GM12878 (cell line): ENCODE measurements around the gene RAD51B. TPM values are rescaled to one million over a fixed set of nuclear protein-coding genes. Genes with fewer than 3 reads are reported as not detected.

Experiments
- CBX5 ChIP-seq: sonication (generic); IDR thresholded peaks from 2 replicates; pipeline ENCODE4 v1.6.1; 2016; ENCODE audit warnings: low read depth, moderate library complexity, mild to moderate bottlenecking, inconsistent platforms
- CEBPB ChIP-seq, 2 experiments: fragments of 150-350 bp in 1 of 2; IDR thresholded peaks; 2 replicates each; pipeline ENCODE4 v1.6.1; 2012 to 2014; ENCODE audit warnings: low read depth in 2 of 2, low read length in 2 of 2, borderline replicate concordance in 1 of 2, inconsistent platforms in 1 of 2
- CHD4 ChIP-seq: fragments of 200-600 bp; sonication (generic); IDR thresholded peaks from 2 replicates; pipeline ENCODE4 v1.6.1; 2016; ENCODE audit warnings: mild to moderate bottlenecking
- EZH2 ChIP-seq: IDR thresholded peaks from 2 replicates; pipeline ENCODE4 v1.6.1; 2012; ENCODE audit warnings: low read depth, mild to moderate bottlenecking, control low read depth, inconsistent platforms, low read length, borderline replicate concordance; ENCODE audit not compliant: control insufficient read depth
- IKZF1 ChIP-seq: fragments of 450-650 bp; conservative IDR thresholded peaks from 2 replicates; pipeline ENCODE4 v1.6.1; 2017; ENCODE audit warnings: antibody characterized with exemption, mild to moderate bottlenecking
- JUND ChIP-seq: IDR thresholded peaks from 2 replicates; pipeline ENCODE4 v1.6.1; 2012; ENCODE audit warnings: low read depth, mild to moderate bottlenecking, low read length, improper control_type of control experiment, moderate library complexity
- KDM1A ChIP-seq: fragments of 200-600 bp; sonication (generic); IDR thresholded peaks from 2 replicates; pipeline ENCODE4 v1.6.1; 2016; ENCODE audit warnings: borderline replicate concordance
- NBN ChIP-seq: fragments of 450-650 bp; IDR thresholded peaks from 2 replicates; pipeline ENCODE4 v1.6.1; 2016
- POLR2A ChIP-seq: IDR thresholded peaks from 2 replicates; pipeline ENCODE4 v1.6.1; 2011; ENCODE audit warnings: low read depth, mild to moderate bottlenecking, low read length
- RB1 ChIP-seq: fragments of 450-650 bp; formaldehyde crosslinking; IDR thresholded peaks from 2 replicates; pipeline ENCODE4 v1.6.1; 2017; ENCODE audit warnings: mild to moderate bottlenecking, borderline replicate concordance
- RELA ChIP-seq: fragments of 450-650 bp; IDR thresholded peaks from 2 replicates; pipeline ENCODE4 v1.8.0; 2014; ENCODE audit warnings: borderline replicate concordance; ENCODE audit not compliant: partially characterized antibody
- SMAD5 ChIP-seq: IDR thresholded peaks from 2 replicates; pipeline ENCODE4 v1.6.1; 2016; ENCODE audit warnings: antibody characterized with exemption, low read depth
- SMC3 ChIP-seq: IDR thresholded peaks from 2 replicates; pipeline ENCODE4 v1.6.1; 2011; ENCODE audit warnings: low read length, improper control_type of control experiment, borderline replicate concordance
- STAT1 ChIP-seq: fragments of 450-650 bp; conservative IDR thresholded peaks from 2 replicates; pipeline ENCODE4 v1.6.1; 2014; ENCODE audit warnings: antibody characterized with exemption, mild to moderate bottlenecking
- ZNF217 ChIP-seq: fragments of 450-650 bp; IDR thresholded peaks from 2 replicates; pipeline ENCODE4 v1.6.1; 2017; ENCODE audit warnings: antibody characterized with exemption, mild to moderate bottlenecking
- polyA plus RNA-seq, 11 experiments: library from polyadenylated mRNA; depleted of rRNA in 4 of 11; unstranded in 6 of 11; stranded (reverse) in 5 of 11; fragments of >200 nt; fragmentation: Nextera tagmentation in 4 of 11; fragmentation: Illumina TruSeq in 1 of 11; extraction: Ambion mirVana in 4 of 11; extraction: Trizol in 1 of 11; gene quantifications; 1 replicate in 1 of 11; 2 replicates in 10 of 11; pipeline versions ENCODE4 v1.2.1 to v1.2.3, GENCODE V29; 2011 to 2016; ENCODE audit warnings: inconsistent platforms in 2 of 11, missing spikeins in 2 of 11, low read depth in 1 of 11
- total RNA-seq, 4 experiments: library from RNA; depleted of rRNA in 3 of 4; stranded (reverse); fragments of >200 nt in 3 of 4; fragmentation: Illumina TruSeq in 1 of 4; extraction: Trizol in 1 of 4; gene quantifications; 2 replicates each; pipeline versions ENCODE4 v1.2.1 to v1.2.3, GENCODE V29; 2013 to 2021
- TF ChIP-seq, protein P1 (sequence below): fragments of 450-650 bp; IDR thresholded peaks from 2 replicates; pipeline ENCODE4 v1.6.1; 2017; ENCODE audit warnings: borderline replicate concordance
- TF ChIP-seq, protein P2 (sequence below): fragments of 450-650 bp; IDR thresholded peaks from 2 replicates; pipeline ENCODE4 v1.6.1; 2017; ENCODE audit warnings: mild to moderate bottlenecking, moderate library complexity
- TF ChIP-seq, protein P3 (sequence below): fragments of 150-350 bp; IDR thresholded peaks from 2 replicates; pipeline ENCODE4 v1.6.1; 2016; ENCODE audit warnings: low read depth, low read length
- TF ChIP-seq, protein P4 (sequence below): fragments of 450-650 bp; IDR thresholded peaks from 2 replicates; pipeline ENCODE4 v1.6.1; 2018; ENCODE audit warnings: mild to moderate bottlenecking, low read depth, moderate library complexity; ENCODE audit not compliant: partially characterized antibody

RAD51B gene
- total and polyA plus RNA-seq, 10 of the 15 experiments (the other 5 are each of a cell fraction or from before 2014, with no cell fraction given) = 9.8 to 26.8 (median 21.3) TPM

- TF ChIP-seq, protein P1, sequence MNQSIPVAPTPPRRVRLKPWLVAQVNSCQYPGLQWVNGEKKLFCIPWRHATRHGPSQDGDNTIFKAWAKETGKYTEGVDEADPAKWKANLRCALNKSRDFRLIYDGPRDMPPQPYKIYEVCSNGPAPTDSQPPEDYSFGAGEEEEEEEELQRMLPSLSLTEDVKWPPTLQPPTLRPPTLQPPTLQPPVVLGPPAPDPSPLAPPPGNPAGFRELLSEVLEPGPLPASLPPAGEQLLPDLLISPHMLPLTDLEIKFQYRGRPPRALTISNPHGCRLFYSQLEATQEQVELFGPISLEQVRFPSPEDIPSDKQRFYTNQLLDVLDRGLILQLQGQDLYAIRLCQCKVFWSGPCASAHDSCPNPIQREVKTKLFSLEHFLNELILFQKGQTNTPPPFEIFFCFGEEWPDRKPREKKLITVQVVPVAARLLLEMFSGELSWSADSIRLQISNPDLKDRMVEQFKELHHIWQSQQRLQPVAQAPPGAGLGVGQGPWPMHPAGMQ = no peak
- TF ChIP-seq NBN = peak; percentile 85
- no peak for TF ChIP-seq KDM1A
- TF ChIP-seq RB1 = 0 out of 2 replicates have a peak, but pooled peaks have one; percentile 22
- TF ChIP-seq SMC3 = peak; percentile 27; the same call in 1 of the 2 replicates
- no peak for TF ChIP-seq JUND
- no peak for TF ChIP-seq CEBPB (IDR thresholded peaks at IDR 0.05; ENCODE audit: borderline replicate concordance in 1 of 2, low read depth in 2 of 2, low read length in 2 of 2)
- TF ChIP-seq, protein P2, sequence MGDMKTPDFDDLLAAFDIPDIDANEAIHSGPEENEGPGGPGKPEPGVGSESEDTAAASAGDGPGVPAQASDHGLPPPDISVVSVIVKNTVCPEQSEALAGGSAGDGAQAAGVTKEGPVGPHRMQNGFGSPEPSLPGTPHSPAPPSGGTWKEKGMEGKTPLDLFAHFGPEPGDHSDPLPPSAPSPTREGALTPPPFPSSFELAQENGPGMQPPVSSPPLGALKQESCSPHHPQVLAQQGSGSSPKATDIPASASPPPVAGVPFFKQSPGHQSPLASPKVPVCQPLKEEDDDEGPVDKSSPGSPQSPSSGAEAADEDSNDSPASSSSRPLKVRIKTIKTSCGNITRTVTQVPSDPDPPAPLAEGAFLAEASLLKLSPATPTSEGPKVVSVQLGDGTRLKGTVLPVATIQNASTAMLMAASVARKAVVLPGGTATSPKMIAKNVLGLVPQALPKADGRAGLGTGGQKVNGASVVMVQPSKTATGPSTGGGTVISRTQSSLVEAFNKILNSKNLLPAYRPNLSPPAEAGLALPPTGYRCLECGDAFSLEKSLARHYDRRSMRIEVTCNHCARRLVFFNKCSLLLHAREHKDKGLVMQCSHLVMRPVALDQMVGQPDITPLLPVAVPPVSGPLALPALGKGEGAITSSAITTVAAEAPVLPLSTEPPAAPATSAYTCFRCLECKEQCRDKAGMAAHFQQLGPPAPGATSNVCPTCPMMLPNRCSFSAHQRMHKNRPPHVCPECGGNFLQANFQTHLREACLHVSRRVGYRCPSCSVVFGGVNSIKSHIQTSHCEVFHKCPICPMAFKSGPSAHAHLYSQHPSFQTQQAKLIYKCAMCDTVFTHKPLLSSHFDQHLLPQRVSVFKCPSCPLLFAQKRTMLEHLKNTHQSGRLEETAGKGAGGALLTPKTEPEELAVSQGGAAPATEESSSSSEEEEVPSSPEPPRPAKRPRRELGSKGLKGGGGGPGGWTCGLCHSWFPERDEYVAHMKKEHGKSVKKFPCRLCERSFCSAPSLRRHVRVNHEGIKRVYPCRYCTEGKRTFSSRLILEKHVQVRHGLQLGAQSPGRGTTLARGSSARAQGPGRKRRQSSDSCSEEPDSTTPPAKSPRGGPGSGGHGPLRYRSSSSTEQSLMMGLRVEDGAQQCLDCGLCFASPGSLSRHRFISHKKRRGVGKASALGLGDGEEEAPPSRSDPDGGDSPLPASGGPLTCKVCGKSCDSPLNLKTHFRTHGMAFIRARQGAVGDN = peak; percentile 99
- TF ChIP-seq EZH2 = no peak
- peak; percentile 95 for TF ChIP-seq IKZF1
- no peak for TF ChIP-seq CBX5
- peak; percentile 78 for TF ChIP-seq POLR2A
- TF ChIP-seq ZNF217 = peak; percentile 30; the same call in 1 of the 2 replicates
- no peak for TF ChIP-seq RELA
- TF ChIP-seq SMAD5 = no peak; the same call in 1 of the 2 replicates
- TF ChIP-seq, protein P3, sequence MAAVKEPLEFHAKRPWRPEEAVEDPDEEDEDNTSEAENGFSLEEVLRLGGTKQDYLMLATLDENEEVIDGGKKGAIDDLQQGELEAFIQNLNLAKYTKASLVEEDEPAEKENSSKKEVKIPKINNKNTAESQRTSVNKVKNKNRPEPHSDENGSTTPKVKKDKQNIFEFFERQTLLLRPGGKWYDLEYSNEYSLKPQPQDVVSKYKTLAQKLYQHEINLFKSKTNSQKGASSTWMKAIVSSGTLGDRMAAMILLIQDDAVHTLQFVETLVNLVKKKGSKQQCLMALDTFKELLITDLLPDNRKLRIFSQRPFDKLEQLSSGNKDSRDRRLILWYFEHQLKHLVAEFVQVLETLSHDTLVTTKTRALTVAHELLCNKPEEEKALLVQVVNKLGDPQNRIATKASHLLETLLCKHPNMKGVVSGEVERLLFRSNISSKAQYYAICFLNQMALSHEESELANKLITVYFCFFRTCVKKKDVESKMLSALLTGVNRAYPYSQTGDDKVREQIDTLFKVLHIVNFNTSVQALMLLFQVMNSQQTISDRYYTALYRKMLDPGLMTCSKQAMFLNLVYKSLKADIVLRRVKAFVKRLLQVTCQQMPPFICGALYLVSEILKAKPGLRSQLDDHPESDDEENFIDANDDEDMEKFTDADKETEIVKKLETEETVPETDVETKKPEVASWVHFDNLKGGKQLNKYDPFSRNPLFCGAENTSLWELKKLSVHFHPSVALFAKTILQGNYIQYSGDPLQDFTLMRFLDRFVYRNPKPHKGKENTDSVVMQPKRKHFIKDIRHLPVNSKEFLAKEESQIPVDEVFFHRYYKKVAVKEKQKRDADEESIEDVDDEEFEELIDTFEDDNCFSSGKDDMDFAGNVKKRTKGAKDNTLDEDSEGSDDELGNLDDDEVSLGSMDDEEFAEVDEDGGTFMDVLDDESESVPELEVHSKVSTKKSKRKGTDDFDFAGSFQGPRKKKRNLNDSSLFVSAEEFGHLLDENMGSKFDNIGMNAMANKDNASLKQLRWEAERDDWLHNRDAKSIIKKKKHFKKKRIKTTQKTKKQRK = no peak
- no peak for TF ChIP-seq CHD4
- TF ChIP-seq STAT1 = peak; percentile 79; the same call in 1 of the 2 replicates
- TF ChIP-seq, protein P4, sequence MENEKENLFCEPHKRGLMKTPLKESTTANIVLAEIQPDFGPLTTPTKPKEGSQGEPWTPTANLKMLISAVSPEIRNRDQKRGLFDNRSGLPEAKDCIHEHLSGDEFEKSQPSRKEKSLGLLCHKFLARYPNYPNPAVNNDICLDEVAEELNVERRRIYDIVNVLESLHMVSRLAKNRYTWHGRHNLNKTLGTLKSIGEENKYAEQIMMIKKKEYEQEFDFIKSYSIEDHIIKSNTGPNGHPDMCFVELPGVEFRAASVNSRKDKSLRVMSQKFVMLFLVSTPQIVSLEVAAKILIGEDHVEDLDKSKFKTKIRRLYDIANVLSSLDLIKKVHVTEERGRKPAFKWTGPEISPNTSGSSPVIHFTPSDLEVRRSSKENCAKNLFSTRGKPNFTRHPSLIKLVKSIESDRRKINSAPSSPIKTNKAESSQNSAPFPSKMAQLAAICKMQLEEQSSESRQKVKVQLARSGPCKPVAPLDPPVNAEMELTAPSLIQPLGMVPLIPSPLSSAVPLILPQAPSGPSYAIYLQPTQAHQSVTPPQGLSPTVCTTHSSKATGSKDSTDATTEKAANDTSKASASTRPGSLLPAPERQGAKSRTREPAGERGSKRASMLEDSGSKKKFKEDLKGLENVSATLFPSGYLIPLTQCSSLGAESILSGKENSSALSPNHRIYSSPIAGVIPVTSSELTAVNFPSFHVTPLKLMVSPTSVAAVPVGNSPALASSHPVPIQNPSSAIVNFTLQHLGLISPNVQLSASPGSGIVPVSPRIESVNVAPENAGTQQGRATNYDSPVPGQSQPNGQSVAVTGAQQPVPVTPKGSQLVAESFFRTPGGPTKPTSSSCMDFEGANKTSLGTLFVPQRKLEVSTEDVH = no peak
Measured at GRCh38 chr14:68283378-68284123, 464.0 kb downstream of the RAD51B start (continued).
